Choroid plexus epithelial cell (primary cell): ENCODE results near the gene CRACR2B.

Experiments used
- DNase-seq: peaks from one replicate; pipeline ENCODE4 v3.0.0-alpha.2; 2010; ENCODE audit warnings: low read depth
- H3K4me3 ChIP-seq: 2 replicates; pipeline ENCODE4 v1.5.1; 2011; ENCODE audit warnings: low read depth, mild to moderate bottlenecking, control low read depth, low read length, moderate library complexity
- CTCF ChIP-seq: conservative IDR thresholded peaks from 2 replicates; pipeline ENCODE4 v1.5.1; 2011; ENCODE audit warnings: low read depth, mild to moderate bottlenecking, control low read depth, inconsistent platforms, low read length, moderate library complexity

CRACR2B gene

GRCh38 chr11:813456-814096 is 14.1 kb upstream of the CRACR2B start:
- DNase-seq = no peak
- TF ChIP-seq CTCF = no peak
- no peak overlapping the region for H3K4me3 ChIP-seq

DNA sequence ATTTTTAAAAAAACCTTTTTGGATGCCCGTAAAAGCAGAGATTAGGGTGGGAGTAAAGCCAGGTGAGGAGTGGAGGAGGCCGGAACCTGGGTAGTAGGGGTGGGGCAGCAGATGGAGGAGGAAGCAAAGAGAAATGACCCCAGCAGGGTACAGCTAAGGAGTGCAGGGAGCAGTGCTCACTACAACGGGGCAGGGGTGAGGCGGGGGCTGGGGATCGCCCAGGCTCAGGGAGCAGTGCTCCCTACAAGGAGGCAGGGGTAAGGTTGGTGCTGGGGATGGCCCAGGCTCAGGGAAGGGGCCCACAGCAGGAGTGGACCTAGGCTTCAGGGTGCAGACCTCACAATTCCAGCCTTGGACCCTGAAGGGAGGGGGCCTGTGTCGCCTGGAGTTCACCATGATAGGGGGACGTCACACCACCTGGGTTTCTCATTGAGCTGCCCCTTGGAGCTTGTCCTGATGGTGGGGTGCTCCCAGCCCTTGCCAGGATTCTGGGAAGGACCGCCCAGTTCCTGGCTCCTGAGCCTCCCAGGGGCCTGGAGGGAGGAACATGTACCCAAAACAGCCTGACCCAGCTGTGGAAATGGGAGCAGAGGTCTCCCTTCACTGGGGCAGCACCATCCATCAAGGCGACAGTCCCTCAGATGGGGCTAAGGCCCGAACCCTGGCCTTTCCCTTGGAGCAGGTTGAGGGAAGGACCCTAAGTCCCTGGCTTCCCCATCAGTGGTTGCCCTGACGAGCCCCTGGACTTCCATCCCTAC is 11.9 kb upstream of the CRACR2B start:
- H3K4me3 ChIP-seq = no peak overlapping the region
- no peak for TF ChIP-seq CTCF

DNA sequence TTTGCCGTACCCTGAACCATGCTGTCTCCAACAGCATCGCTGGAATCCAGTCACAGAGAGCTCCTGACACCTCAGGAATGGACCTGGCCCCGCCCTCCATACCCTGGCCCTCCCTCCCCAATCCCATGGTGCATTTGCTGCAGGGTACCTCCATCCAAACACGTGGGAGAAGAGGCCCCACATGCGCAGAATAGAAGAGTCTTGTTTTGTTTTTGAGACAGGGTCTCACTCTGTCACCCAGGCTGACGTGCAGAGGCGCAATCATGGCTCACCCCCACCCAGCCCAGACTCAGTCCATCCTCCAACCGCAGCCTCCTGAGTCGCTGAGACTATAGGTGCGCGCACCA is 11.3 kb upstream of the CRACR2B start:
- DNase-seq = no peak
- no peak overlapping the region for H3K4me3 ChIP-seq
- no peak for TF ChIP-seq CTCF

More for the DNA sequence above, 11.9 kb upstream of the CRACR2B start:
- DNase-seq = no peak

- peak within 1 kb of the TSS; percentile 72 for H3K4me3 ChIP-seq
- TF ChIP-seq CTCF = no peak
- DNase-seq = no peak
Measured at GRCh38 chr11:818396-819128, 9.2 kb upstream of the CRACR2B start, which contains the start of gene PNPLA2. Gene PNPLA2, plus strand, starts transcription at chr11:818914. Its CDS starts 805 bp downstream, at chr11:819719.

- no peak for TF ChIP-seq CTCF
- peak; percentile 84 for DNase-seq
- H3K4me3 ChIP-seq = peak overlapping the region; percentile 72
Measured at GRCh38 chr11:819129-819931, 8.4 kb upstream of the CRACR2B start.

- H3K4me3 ChIP-seq = peak overlapping the region; percentile 72
- no peak for TF ChIP-seq CTCF
- peak; percentile 76 for DNase-seq
Measured at GRCh38 chr11:819943-820649, 7.6 kb upstream of the CRACR2B start.
